NCI-H774 (cell line): Measurements from ENCODE around the gene NEGR1.

Experiments
- DNase-seq: peaks from one replicate; lab custom pipeline; 2025; lab: John Stamatoyannopoulos, UW

NEGR1 gene

DNA sequence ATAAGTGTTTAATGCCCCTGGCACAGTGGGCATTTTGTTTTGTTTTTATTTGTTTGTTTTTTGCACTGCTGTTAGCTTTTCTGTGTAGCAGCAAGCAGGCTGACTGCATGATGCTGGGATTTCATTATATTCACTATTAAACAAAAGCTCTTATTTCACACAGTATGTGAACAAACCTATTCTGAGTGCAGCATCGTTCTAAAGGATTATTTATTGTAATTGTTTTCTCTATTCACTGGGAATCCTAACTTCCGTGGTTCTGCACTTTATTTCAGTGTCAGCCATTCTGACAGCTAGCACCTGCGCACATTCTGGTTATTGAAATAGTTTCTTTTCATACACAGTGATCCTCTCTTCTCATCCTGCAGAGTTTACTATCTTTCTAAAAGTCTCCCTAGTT is 595.0 kb downstream of the NEGR1 start:
- DNase-seq: no peak

DNA sequence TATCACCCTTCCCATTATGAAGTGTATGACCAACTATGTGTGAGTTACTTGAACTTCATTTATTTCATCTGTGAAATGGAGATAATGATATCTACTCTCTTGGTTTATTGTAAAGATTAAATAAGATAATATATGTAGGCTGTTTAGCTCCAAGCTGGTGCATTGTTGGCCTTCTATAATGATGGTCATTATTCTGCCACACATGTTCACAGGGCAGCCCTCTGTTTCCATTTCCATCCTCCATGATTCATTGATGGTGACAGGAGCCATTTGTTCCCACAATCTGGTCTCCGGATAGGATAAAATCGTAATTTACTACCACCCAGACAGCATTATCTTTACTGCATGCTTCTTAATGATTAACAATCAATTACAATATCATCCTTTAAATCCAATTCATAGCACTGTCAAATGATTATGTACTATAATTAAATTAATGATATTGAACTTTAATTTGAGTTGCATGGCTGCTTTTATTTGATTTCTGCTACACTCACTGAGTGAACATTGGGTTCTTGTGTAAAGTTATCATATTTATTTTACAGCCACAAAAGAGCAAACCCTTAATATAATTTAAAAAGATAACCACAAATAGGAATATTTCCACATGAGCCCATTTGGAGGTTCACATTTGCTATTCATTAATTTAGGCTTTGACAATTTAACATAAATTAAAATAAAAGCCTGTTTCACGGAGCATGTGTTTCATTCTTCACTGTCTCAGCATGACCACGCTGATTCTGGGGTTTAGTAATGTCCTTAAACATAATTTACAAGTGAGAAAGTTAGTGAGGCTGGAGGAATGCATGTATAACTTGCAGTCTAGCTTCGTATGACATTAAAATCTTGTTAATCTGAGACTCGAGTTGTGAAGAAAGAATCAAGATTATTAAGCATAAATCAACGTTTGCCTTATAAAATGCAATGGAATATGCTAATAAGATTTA is 605.1 kb downstream of the NEGR1 start:
- DNase-seq: no peak

DNA sequence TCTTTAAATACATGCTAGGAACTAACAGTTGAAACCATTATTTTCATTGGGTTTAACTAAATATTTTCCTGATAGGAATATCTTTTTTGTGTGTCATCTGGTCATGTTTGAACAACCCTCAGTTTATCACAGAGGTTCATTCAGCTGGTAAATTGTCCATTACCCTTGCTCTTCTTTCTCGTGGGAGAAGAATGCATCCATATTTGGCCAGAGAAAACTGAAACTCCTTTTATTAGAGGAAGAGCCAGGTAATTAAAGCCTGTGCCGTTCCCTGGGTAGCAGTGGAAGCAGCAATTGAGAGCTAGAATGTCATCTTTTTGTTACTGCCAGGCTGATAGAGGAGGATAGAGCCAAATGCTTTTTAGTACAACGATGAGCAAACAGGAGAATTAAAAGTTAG is 614.3 kb downstream of the NEGR1 start:
- DNase-seq: no peak

DNA sequence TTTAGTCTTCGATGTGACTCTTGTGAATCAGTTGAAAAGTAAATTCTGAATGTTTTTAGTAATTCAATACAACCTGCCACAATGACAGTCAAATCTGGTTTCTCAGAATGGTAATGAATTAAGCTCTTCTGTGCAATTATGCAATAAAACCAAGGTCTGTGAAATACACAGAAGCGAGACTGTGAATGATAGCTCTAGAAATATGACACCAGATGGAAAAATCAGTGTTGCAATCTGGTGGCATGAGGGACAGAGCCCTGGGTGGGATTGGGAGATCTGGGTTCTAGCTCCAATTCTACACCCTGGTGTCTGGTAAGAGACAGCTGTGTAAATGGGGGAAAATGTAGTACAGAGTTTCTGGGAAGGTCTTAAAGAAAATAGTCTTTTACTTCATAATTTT is 615.1 kb downstream of the NEGR1 start:
- peak; percentile 60 for DNase-seq

DNA sequence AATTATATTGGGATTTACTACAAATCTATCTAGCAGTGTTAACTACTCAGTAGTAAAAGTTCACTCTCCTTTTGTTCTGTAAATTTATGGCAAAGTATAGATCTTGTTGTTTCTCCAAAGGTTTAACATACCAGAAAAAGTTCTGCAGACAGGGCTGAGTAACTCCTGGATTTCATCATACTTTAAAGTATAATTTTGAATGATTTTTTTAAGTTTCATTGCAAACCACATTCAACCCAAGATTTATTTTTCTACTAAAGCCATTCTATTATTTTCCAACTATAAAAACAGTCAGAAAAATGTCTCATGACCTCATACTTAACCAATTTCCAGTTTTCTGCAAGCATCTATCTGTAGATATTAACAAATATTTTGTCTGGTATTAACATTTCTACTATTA is 615.7 kb downstream of the NEGR1 start:
- DNase-seq: no peak

DNA sequence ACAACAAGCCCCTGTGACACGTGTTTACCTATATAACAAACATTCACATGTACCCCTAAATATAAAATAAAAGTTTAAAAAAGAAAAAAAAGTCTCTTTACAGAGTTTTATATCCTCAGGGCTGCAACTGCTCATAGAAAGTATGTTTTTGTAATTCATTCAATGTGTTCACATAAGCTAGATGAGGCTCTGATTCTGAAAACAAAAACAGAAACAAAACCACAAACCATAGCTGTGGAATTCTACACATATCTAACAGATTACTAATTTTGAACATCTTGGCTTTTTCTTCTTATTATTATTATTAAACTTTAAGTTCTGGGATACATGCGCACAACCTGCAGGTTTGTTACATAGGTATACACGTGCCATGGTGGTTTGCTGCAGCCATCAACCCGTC is 621.9 kb downstream of the NEGR1 start:
- DNase-seq: no peak

DNA sequence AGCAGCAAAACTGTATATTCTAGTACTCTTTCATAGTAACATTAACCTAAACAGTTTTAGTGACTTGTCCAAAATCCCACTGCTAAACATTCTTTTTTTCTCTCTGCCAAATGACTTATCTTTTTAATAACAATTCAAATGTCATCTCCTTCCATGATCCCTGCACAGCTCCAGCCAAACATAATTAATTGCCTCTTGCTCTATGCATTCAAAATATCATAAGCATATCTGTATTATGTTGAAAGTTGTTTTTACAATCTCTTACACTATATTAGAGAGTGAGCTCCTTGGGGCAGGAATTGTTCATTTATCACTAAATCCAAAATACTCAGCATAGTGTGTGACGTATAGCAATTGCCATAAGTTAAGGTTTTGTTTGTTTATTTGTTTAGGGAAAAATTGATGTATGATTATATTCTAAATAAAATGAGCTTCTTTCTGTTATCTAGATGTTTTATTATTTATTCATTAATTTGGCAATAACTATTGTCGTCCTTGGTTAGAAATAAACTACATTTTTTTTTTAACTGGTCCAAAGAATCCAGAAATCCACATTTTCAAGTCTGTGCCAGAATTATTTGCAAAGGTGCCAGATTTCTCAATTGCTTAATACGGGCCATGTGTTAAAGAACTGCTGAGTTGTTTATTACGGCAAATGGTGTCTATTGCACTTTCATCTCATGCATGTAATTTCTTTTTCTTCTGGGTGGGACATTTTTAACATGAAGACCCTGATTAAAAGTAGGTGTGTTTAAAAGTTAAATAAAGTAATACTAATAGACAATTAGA is 624.3 kb downstream of the NEGR1 start:
- no peak for DNase-seq

DNA sequence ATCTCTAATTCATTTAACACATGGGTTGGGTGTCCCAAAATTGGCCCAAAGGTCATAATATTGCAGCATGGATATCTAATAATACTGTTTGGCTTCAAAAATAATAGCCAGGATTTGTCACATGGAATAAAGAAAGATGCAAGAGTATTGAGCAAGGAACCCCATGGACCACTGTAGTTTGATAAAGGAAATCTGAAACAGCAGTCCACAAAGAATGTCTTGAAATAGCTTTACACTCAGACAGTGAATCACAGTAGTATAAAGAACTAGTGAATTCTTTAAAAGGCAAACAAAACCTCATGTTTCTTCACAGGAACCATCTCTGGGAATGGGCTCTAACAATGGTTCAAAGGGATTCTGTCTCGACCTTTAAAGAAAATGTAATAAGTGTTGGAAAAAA is 625.4 kb downstream of the NEGR1 start:
- no peak for DNase-seq

DNA sequence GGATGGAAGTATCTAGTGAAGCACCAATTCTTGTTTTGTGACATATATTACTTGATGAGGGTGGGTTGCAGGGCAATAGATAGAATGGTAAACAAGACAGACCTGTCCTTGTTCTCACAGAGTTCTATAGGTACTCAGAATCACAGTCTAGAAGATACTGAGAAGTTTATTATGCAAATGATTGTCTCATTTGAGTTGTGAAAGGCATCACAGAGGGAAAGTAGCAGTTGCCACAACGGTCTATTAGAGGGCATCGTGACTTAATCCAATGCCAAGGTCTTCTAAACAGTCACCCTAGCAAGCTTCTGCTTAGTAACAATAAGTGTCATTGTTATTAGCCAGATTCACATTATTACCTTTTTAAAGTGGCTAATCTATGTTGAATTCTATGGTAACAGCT is 626.7 kb downstream of the NEGR1 start:
- no peak for DNase-seq

DNA sequence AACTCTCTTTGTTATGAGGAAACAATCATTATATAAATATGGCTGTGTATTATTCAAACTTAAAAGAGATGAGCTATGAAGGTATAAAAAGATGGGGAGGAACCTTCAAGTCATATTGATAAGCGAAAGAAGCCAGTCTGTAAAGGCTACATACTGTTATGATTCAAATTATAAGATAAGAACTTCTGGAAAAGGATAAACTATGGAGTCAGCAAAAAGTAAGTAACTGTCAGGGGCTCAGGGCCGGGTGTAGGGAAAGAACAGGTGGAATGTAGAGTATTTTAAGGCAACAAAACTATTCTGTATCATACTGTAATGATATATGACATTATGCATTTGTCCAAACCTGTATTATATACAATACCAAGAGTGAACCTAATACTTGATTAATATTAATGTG is 628.4 kb downstream of the NEGR1 start:
- DNase-seq: no peak

DNA sequence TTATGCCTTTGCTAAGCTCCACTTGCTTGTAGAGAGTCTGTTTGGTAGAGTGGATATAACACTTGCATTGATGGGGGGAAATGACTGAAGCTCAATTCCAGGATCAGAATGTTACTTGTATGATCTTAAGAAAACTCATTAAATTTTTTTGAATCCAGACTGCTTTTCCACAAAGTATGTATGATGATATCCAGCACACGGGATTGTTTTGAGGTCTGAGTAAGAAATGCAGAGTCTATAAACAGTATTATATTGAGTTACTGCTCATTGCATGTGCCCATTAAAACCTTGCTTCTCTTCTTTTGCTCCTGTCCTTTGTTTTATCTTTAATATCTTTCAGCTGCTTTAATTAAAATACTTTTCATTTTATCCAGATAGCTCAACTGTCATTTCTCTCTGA is 631.1 kb downstream of the NEGR1 start:
- DNase-seq: no peak

DNA sequence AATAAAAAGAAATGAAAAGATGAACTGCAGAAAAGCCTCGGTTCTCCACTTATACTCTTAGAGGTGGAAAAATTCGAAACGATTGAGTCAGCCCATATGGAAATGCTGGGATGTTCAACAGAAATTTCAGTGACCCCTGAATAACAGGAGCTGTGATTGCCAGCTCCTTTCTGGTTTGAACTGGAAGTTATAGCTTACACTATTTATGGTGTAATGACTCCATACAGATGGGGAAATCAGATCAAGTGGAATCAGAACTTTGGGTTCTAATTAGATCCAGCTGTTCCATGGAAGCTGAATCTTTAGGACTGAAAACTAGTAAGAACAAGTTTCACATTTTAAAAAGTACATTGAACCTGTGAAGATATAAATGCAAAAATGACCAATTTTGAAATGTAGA is 632.2 kb downstream of the NEGR1 start:
- no peak for DNase-seq

DNA sequence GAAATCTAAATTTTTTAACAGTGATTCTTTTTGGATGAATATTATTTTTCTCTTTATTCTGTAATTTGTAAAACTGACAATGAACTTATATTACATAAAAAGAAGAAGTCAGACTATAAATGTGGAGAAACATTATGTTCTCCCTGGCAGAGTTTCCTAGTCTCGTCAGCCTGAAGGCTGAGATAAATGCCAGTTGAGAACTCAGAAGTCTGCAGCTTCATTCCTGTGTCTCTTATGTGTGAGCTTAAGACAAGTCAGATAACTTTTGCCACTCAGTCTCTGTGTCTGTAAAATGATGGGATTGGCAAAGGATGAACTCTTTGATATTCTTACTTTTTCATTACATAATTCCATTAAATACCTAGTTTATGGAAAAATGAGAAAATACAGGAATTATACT is 632.7 kb downstream of the NEGR1 start:
- no peak for DNase-seq

DNA sequence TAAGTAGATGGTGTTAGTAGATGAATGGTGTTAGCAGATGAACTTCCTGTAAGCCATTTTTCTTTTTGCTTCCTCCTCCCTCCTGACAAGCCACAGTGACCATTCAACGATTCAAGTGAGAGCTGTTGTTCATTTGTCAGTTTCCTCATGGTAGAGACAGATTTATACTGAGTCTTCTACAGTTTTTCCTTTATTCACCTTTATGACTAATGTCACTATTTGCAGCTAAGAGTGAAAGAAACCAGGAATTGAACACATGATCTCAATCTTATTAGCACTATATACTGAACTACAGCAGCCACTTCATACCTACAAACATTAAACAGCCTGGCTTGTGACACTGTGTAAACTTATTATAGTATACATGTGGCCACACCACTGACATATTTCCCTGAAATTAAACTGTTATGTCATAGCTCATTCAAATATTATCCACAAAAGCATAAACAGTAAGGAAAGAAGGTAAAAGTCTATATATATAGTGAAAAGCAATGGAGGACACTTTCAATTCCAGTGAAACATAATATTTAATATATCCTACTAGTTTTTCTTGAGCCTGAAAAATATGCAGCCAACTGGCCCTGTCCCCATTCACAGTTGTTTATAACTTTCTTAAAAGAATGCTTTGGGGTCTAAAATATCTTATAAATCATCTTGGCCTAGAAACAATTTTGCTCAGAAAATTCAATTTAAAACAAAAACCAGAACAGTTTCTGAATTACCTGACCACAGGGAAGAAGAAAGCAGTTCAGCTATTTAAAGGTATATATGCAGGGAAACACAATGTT is 634.6 kb downstream of the NEGR1 start:
- DNase-seq: no peak

DNA sequence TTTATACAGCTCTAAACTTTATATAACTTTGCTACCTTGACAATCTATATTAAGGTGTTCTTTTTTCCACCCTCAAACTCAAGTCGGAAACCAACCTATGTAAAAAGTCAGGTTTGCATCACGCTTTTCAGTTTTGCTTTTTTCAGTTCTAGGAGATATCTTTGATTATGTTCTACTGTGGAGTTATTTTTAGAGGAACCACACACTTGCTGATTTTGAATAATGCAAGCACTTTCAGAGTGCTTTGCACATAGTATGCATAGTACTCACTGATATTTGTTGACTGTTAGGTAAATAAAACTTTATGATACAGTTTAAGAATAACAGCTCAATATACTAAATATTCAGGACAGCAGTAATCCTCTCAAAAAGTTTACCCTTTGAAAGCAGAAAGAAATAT is 637.3 kb downstream of the NEGR1 start:
- DNase-seq: no peak

DNA sequence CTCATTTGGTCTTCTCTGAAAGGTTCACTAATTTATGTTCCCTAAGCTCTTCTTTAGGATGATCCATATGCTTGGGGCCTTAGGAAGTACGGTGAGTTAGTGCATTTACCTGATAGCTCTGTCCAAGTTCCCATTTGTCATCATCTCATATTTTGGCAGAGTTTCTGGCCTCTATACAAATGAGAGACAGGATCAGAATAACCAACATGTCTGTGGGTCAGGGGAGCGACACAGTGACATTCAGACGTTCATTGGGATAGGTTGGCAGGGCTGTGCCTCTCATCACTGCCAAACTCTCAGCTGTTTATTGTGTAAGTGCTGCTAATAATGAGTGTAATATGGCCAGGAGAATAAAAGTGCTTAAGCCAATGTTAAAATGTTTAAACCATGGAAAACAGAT is 640.4 kb downstream of the NEGR1 start:
- DNase-seq: no peak

DNA sequence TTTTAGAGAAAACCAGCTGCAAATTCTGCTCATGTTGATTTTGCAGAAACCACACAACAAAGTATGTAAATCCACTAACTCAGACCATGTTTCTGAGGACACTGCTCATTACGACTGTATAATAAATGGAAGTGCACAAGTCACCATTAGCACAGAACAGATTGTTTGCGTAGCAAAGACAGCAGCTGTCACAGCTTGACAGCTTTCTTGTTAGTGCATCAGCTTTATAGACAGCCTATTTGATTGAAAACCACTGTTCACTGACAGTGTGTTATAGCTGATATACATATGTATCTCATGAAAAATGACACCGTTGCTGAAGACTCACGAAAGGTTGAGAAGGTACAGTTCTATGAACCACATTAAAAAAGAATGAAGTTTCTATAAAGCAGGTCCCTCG is 641.3 kb downstream of the NEGR1 start:
- no peak for DNase-seq

DNA sequence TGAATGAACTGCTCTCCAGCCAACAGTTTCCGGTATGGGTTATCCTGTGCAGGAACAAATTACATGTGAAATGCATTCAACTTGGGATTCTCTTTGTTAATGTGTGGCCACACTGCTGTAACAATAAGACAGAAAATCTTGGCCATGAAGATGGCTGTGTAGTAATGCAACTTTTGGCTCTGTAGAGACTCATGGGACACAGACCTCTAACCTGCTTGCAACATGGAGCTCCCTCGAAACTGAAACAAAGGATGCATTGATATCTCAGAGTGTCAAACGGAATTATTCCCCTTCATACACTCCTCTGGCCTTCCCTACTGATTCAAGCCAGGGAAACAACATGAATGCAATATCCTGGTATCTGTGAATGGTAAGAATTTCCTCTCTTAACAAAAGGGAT is 642.2 kb downstream of the NEGR1 start:
- no peak for DNase-seq

DNA sequence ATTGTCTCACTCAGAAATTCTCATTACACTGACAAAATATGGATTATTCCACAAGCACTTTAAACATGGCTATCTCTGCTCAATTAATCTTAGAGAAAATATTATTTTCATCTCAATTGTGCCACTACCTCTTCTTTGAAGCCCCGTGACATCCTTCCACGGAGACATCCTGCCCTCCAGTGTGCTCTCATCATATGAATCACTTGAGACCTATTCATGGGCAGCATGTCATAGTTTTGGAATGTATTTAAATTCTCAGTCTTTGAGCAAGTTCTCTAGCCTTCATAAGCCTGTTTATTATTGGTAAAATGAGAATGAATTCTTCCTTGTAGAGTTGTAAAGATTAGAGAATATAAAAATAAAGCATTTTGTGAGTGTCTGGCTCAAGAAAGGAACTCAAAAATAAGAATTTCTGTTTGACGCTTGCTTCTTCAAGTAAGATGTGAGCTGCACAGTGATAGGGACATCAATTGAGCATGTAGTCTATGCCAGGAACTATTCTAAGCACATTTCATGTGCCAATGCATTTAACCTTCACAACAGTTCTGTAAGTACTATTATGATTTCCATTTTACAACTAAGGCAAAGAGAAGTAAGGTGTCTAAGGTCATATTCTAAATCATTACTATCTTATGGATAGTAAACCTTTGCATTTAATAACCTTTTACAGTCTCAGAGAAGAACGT is 644.1 kb downstream of the NEGR1 start:
- no peak for DNase-seq

DNA sequence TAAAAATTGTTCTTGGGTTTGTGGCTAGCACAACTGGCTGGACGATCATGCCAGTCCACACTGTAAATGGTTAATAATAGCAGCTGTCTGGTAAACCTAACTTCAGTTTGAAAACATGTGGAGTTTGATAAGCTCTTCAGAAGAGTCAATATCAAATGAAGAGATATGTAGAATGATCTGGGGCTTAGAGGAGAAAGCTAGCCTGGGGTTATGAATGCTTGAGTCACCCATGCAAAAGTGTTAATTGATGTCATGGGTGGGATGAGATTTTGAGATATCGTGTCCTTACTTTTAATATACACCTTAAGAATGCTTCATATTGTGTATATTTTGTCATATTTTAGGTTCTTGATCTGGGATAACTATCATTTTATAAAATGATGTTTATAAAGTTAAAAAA is 646.8 kb downstream of the NEGR1 start:
- DNase-seq: no peak

DNA sequence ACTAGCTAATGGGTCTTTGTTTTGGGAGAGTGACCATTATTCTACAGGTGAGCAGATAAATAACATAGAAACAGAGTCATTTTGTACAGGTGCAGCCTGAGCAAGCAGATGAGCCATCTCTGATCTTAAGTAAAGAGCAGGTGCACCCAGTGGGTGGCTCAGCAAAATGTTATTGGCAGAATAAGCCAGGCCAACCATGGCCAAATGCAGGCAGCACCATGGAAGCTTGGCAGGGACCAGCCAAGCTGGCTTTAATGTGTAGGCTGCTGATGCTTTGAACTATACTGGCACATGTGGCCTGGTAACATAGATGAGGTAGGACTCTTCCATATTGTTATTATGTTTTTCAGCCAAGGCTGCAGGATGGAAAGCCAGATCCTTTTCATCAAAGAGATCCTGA is 648.2 kb downstream of the NEGR1 start:
- peak; percentile 48 for DNase-seq

DNA sequence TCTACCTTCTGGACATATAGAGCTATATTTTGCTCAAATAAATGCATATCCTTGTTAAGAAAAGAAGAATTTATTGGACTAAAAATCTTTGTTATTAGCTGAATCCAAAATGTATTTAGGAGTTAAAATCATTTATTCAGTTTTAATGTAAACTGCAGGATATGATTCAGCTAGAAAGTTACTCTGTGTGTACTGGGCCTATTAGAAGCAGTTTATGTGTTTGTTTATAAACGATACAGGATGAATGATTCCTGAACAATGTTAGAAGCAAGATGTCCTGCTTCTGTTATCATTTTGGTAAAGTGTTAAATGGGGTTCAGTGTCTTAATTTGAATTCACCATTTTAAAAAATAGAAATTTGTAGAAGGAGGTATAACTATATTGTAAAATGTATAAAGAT is 652.3 kb downstream of the NEGR1 start:
- no peak for DNase-seq
